HUES64 (cell line): ENCODE results near the gene MPHOSPH9.
A peak's percentile ranks its signal among the peaks of the same experiment; 100 is the strongest.

ENCODE experiments used
- H3K27ac ChIP-seq: 2 replicates; pipeline ENCODE4 v1.7.0; 2013; ENCODE audit warnings: low read depth, low read length, inconsistent platforms
- H3K27me3 ChIP-seq: 2 replicates; pipeline ENCODE4 v1.6.1; 2013; ENCODE audit warnings: mild to moderate bottlenecking, low read length; ENCODE audit not compliant: insufficient read depth
- H3K36me3 ChIP-seq: 2 replicates; pipeline ENCODE4 v1.6.1; 2013; ENCODE audit warnings: mild to moderate bottlenecking, low read length; ENCODE audit not compliant: insufficient read depth
- H3K4me1 ChIP-seq: 2 replicates; pipeline ENCODE4 v1.6.1; 2013; ENCODE audit warnings: mild to moderate bottlenecking, low read length, moderate library complexity; ENCODE audit not compliant: insufficient read depth
- H3K4me3 ChIP-seq: 2 replicates; pipeline ENCODE4 v1.5.1; 2013; ENCODE audit warnings: mild to moderate bottlenecking, low read length, moderate library complexity
- H3K9ac ChIP-seq: 2 replicates; pipeline ENCODE4 v1.6.1; 2013; ENCODE audit warnings: mild to moderate bottlenecking, low read depth, low read length
- H3K9me3 ChIP-seq: 2 replicates; pipeline ENCODE4 v1.6.1; 2013; ENCODE audit warnings: low read depth, low read length; ENCODE audit not compliant: insufficient read depth
- WGBS: fragments of 150-250, 120-280 bp; methylation state at CpG from one replicate; pipeline ENCODE4 v1.1.7; 2013; ENCODE audit warnings: missing lambda C conversion rate; 5-methylcytosine and 5-hydroxymethylcytosine counted together

Gene MPHOSPH9

DNA sequence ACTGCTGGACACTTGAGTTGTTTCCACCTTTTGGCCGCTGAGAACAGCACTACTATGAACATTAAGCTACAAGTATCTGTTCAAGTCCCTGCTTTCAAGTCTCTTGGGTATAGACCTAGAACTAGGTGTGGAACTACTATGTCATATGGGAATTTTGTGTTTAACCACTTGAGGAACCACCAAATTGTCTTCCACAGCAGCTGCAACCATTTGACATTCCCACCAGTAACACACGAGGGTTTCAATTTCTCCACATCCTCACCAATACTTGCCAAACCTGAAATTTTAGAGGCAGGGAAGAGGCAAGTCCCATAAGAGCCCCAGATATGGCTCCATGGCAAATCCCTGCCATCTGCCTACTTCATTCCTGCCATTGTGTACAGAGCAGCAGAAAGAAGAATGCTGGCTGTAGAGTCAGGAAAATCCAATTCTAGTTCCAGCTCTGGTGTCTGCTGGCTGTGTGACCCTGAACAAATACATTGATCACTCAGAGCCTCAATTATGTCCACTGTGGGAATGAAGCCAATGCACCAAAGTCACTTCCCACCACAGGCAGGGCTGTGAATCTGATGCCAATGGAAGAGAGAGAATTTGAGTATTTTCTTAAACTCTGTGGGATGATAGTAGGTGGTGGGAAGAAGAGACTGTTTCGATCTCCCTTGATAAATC is 99.9 kb downstream of the MPHOSPH9 start:
- Histone ChIP-seq H3K36me3 (no peaks in the 10 kb centered on the region), H3K9ac (no peak overlapping the region), H3K4me3 (no peak overlapping the region), H3K4me1 (no peaks in the 10 kb centered on the region), H3K27me3 (no peaks in the 10 kb centered on the region), H3K27ac (no peak overlapping the region), H3K9me3 (no peaks in the 10 kb centered on the region)
- WGBS, result 92% methylated on average over 2 of the region's 3 CpGs

DNA sequence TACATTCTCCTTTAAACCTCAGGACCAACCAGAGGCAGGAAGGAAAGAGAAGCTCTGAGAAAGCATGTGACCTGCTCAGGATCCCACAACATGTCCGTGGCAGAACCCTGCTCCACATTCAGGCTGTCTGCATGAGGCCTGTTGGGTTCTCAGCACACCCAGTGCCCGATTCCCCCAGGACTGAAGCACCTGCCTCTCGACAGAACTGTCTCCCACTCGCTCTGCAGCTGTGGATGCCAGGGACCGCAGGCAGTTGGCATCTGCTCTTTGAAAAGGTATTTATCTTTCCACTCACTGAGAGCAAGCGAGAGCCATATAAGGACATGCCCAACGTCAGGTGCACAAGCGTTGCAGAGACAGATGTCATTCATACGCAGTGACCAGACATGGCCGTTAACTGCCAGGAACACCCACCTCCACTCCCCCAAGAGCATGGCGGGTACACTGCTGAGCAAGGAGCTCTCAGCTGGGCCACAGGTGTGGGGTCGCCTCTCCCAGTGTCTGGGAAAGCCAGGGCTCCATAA is 101.0 kb downstream of the MPHOSPH9 start:
- Histone ChIP-seq H3K9me3 (no peaks in the 10 kb centered on the region), H3K4me3 (no peak overlapping the region), H3K27me3 (no peaks in the 10 kb centered on the region), H3K4me1 (no peaks in the 10 kb centered on the region; the same call in 1 of the 2 replicates), H3K9ac (no peak overlapping the region), H3K27ac (no peak overlapping the region), H3K36me3 (no peaks in the 10 kb centered on the region)
- 91% methylated on average over 12 of the region's 12 CpGs for WGBS

DNA sequence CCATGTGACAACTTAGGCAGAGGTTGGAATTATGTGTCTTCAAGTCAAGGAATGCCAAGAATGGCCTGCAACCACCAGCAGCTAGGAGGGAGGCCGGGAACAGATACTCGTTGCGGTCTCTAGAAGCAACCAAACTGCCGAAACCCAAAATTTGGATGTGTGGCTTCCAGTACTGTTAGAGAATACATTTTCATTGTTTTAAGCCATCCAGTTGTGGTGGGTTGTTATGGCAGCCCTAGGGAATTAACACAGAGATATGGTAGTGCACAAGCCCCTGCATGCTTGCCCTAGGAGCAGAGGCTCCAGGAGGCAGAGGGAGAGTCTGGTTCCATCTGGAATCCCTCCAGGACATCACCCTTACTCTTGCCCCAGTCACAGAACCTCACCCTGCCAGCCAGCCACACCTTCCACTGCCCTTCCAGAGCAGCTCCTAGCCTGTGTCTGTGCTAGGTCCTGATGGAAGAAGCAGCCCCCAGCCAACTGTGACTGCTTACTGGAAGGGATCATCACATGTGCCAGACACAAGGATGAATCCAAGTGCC is 101.6 kb downstream of the MPHOSPH9 start:
- Histone ChIP-seq H3K9ac (no peak overlapping the region), H3K36me3 (no peaks in the 10 kb centered on the region), H3K27me3 (no peaks in the 10 kb centered on the region), H3K4me1 (peaks cover 5% of the 10 kb centered on the region; the same call in 1 of the 2 replicates), H3K4me3 (no peak overlapping the region), H3K27ac (no peak overlapping the region), H3K9me3 (no peaks in the 10 kb centered on the region)
- WGBS, result 90% methylated on average over 4 of the region's 4 CpGs

DNA sequence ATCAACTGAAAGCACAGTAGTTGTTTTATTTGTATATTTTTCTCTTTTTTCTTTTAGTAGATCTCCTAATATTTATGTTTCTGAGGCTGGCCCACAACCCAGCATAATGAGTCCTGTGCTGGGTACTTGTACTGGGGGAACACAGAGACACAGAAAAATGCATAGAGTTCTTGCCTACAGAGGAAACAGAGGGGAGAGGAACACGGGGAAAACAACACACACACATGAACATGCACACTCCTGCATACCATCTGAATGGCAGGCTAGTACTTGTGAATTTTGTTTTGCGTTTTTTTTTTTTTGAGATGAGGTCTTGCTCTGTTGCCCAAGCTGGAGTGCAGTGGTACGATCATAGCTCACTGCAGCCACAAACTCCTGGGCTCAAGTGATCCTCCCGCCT is 103.3 kb downstream of the MPHOSPH9 start:
- no peaks in the 10 kb centered on the region for H3K9me3 ChIP-seq
- H3K27ac ChIP-seq, result no peak overlapping the region
- H3K36me3 ChIP-seq, result no peaks in the 10 kb centered on the region
- H3K27me3 ChIP-seq, result no peaks in the 10 kb centered on the region
- H3K4me1 ChIP-seq, result peaks cover 9% of the 10 kb centered on the region; the same call in 1 of the 2 replicates
- H3K9ac ChIP-seq, result no peak overlapping the region
- no peak overlapping the region for H3K4me3 ChIP-seq
- 95% methylated on average over 3 of the region's 4 CpGs for WGBS

DNA sequence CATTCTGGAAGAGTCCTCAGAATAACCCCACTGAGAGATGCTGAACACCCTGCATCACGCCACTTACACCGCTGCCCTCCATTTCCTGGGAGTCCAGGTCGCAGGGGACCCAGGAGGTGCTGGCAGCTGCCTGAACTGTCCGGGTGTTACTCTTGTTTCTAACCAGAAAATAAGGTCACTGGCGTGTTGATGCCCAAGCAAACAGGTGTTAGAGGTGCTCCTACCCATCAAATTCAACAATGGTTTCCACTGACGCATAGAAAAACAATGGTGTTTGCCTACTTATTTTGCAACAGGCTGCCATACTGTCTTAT is 105.8 kb downstream of the MPHOSPH9 start:
- Histone ChIP-seq H3K4me3 (no peak overlapping the region), H3K27me3 (no peaks in the 10 kb centered on the region), H3K36me3 (no peaks in the 10 kb centered on the region), H3K9ac (no peak overlapping the region), H3K27ac (no peak overlapping the region), H3K4me1 (peaks cover 9% of the 10 kb centered on the region; the same call in 1 of the 2 replicates), H3K9me3 (no peaks in the 10 kb centered on the region)
- 95% methylated on average over 6 of the region's 6 CpGs for WGBS

DNA sequence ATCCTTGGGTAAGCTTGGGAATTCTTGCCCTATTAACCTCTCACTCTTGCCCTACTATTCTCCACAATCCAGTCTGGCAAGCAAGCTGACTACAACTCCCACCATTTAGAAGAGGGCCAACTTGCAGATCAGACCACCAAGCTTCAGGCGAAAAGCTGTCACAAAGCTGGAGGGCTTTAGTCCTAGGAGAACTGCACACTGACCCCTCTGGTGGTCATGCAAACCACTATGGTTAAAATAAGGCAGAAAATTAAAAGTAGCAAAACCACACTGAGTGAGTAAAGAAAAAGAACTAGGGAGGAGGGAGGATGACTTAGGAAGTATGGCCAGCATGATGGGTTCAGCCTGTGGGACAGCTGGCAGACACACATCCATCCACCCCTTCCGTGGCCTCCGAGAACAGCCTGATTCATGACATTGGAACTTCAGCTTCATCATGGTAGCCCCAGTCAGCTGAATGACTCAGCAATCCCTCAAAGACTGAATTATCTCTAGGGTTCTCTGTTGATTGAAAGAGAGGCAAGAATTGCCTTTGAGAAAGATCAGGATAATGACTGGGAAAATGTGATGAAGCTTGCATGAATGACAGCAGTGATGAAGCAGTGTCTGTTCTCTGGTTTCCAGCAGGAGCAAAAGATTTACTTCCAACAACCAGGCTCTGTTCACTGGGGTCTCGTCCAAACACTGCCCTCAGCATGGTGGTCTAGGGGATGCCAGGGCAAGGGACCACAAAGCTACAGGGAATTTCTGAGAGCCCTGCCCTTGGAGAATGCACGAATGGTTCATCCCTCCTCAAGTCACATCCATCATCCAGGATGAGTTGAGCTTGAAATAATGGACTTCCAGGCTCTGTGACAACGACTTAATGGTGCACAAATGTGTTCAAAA is 106.4 kb downstream of the MPHOSPH9 start:
- peak overlapping the region; percentile 49; the same call in 1 of the 2 replicates for H3K27ac ChIP-seq
- H3K36me3 ChIP-seq, result no peaks in the 10 kb centered on the region
- H3K4me1 ChIP-seq, result peaks cover 9% of the 10 kb centered on the region; the same call in 1 of the 2 replicates
- 79% methylated on average over 6 of the region's 6 CpGs for WGBS
- H3K9ac ChIP-seq, result peak overlapping the region; percentile 27; the same call in 1 of the 2 replicates
- no peaks in the 10 kb centered on the region for H3K9me3 ChIP-seq
- H3K4me3 ChIP-seq, result no peak overlapping the region
- H3K27me3 ChIP-seq, result no peaks in the 10 kb centered on the region

DNA sequence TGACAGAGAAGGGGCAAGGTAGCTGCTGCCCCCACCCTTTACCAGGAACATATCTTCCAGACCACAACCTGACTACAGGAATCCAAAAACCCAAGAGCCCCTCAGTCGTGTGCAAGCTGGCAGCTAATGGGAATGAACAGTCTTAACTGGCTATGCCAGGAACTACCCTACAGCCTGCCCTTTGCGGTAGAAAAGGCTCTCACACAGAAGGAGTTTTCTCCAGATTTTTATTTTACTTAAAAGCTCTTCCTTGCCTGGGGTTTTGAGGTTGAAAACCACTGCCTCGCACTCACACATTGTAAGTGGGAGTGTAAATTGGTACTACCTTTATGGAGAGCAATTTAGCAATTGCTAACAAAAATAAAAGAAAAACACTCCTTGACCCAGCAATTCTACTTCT is 110.3 kb downstream of the MPHOSPH9 start:
- H3K4me1 ChIP-seq, result peaks cover 9% of the 10 kb centered on the region; the same call in 1 of the 2 replicates
- no peak overlapping the region for H3K27ac ChIP-seq
- H3K36me3 ChIP-seq, result no peaks in the 10 kb centered on the region
- no peak overlapping the region for H3K9ac ChIP-seq
- 95% methylated on average over 2 of the region's 3 CpGs for WGBS
- no peaks in the 10 kb centered on the region for H3K9me3 ChIP-seq
- no peak overlapping the region for H3K4me3 ChIP-seq
- H3K27me3 ChIP-seq, result peaks cover 3% of the 10 kb centered on the region; the same call in 1 of the 2 replicates

DNA sequence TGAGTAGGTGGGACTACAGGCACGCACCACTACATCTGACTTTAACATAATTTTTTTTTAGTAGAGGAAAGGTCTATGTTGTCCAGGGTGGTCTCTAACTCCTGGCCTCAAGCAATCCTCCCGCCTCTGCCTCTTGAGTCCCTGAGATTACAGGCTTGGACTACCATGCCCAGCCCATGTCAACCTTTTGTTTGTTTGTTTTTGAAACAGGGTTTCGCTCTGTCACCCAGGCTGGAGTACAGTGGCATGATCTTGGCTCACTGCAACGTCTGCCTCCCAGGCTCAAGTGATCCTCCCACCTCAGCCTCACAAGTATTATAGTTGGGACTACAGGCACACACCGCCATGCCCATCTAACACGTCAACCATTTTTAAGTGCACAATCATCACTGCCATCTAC is 111.3 kb downstream of the MPHOSPH9 start:
- peaks cover 7% of the 10 kb centered on the region; the same call in 1 of the 2 replicates for H3K27me3 ChIP-seq
- H3K4me1 ChIP-seq, result peaks cover 7% of the 10 kb centered on the region; the same call in 1 of the 2 replicates
- H3K9me3 ChIP-seq, result no peaks in the 10 kb centered on the region
- H3K4me3 ChIP-seq, result no peak overlapping the region
- H3K27ac ChIP-seq, result no peak overlapping the region
- WGBS, result 89% methylated on average over 5 of the region's 6 CpGs
- H3K9ac ChIP-seq, result no peak overlapping the region
- no peaks in the 10 kb centered on the region for H3K36me3 ChIP-seq

DNA sequence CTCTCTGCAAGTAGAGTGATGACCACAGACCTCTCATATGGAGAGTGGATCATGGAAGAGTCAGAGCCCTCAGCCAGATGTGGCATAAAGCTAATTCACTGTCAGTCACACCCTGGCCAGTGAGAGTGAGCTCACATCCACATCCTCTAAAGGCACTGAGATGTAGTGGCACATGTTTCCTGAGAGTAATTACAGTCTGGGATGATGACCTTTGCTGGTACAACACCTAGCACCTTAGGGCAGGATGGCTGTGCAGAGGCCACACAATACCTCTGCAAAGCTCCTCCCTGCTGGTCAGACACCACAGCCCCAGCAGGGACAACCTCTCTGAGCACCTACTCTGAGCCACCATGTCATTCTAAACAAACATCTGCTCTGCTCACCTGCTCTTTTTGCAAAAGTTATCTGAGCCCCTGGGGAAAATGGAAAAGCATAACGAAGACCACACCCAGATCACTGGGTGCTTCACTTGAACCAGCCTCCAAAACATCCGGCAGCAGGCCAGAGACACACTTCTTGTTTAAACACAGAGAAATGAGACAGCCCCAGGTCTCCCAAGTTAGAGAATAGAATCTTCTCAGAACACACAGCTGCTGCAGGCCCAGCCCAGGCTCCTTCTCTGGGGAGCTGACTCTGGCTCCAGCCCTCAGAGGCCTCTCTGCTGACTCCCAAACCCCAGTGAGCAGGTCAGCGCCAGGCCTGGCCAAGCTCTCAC is 112.3 kb downstream of the MPHOSPH9 start:
- Histone ChIP-seq H3K9ac (no peak overlapping the region), H3K27me3 (peaks cover 7% of the 10 kb centered on the region; the same call in 1 of the 2 replicates), H3K9me3 (no peaks in the 10 kb centered on the region), H3K27ac (no peak overlapping the region), H3K4me1 (no peaks in the 10 kb centered on the region), H3K4me3 (no peak overlapping the region), H3K36me3 (no peaks in the 10 kb centered on the region)
- WGBS, result 96% methylated on average over 3 of the region's 3 CpGs

DNA sequence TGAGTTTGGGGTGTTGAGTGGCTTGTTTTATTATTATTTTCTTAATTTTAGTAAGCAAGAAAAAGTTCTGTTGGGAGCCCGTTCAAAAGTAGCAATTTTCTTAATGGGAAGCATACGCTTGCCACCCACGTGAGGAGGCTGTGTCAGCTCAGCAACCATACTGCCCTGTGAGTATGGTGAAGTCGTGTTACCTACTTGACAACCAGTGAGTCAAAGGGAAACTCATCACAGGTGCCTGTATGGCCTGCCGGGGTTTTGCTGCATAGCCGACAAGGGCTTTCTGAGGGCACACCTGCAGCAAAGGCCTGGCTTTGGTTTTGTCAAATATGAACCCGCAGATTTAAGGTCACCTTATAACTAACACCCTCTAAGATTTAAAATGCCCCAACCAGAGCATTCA is 113.1 kb downstream of the MPHOSPH9 start:
- 95% methylated on average over 7 of the region's 7 CpGs for WGBS
- Histone ChIP-seq H3K4me3 (no peak overlapping the region), H3K36me3 (no peaks in the 10 kb centered on the region), H3K9ac (no peak overlapping the region), H3K4me1 (no peaks in the 10 kb centered on the region), H3K9me3 (no peaks in the 10 kb centered on the region), H3K27me3 (peaks cover 7% of the 10 kb centered on the region; the same call in 1 of the 2 replicates), H3K27ac (no peak overlapping the region)
